Measurements from ENCODE around the gene LMO4. TPM values are rescaled to one million over a fixed set of nuclear protein-coding genes. Genes with fewer than 3 reads are reported as not detected.

Gene LMO4
- polyA plus RNA-seq, 2 of the 4 experiments (the other 2 are of a cell fraction), result 54.7 to 68.9 TPM

- TF ChIP-seq CEBPB (IDR thresholded peaks at IDR 0.05), result no peak
- no peak for TF ChIP-seq BCL3 (IDR thresholded peaks at IDR 0.05)
- H3K27ac ChIP-seq, result no peak overlapping the region
- H3K4me3 ChIP-seq, result no peak overlapping the region
- ChIA-PET POLR2A (no interaction called here), CTCF (no interaction called here)
- H3K4me1 ChIP-seq, result no peaks in the 10 kb centered on the region
- no peaks in the 10 kb centered on the region for H3K9me3 ChIP-seq
- FAIRE-seq (no peak), DNase-seq (ENCODE audit: low read depth in 1 of 2, low spot score in 1 of 2) (no peak), ATAC-seq (no peak)
- WGBS (ENCODE audit: missing lambda C conversion rate), result 0% methylated on average over 1 of the region's 1 CpG
- H3K4me2 ChIP-seq, result no peak overlapping the region
Observed at GRCh38 chr1:87291107-87291506, 37.6 kb upstream of the LMO4 start.

- TF ChIP-seq CTCF (IDR thresholded peaks at IDR 0.05) (peak; percentile 80), SMC3 (IDR thresholded peaks at IDR 0.05) (peak; percentile 73), RAD21 (conservative IDR thresholded peaks at IDR 0.05 in 1 of 2, IDR thresholded peaks at IDR 0.05 in 1 of 2) (peak; percentile 78 to 79), REST (IDR thresholded peaks at IDR 0.05) (no peak), ZFP36 (IDR thresholded peaks at IDR 0.05; ENCODE audit: borderline replicate concordance, partially characterized antibody) (no peak), HES2 (IDR thresholded peaks at IDR 0.05) (no peak)
- CTCF ChIA-PET, result interaction anchor here (0.5 to 2.8 kb wide), 19 partner anchors 8 to 1018 kb away, joined by 3 to 14 read pairs (median 3); no protein-coding TSS in a partner anchor
- no peak for FAIRE-seq
- Histone ChIP-seq H3K9me3 (no peaks in the 10 kb centered on the region), H3K4me2 (no peak overlapping the region), H3K4me1 (no peaks in the 10 kb centered on the region), H3K27ac (no peak overlapping the region), H3K4me3 (no peak overlapping the region)
- 34% methylated on average over 9 of the region's 9 CpGs for WGBS (ENCODE audit: missing lambda C conversion rate)
- POLR2A ChIA-PET, result interaction anchor here (1.0 kb wide), 1 partner anchor 36 kb away, joined by 3 read pairs; the partner anchor contains the start of gene LMO4
- peak; percentile 20 to 48 for DNase-seq (ENCODE audit: low read depth in 1 of 2, low spot score in 1 of 2)
- ATAC-seq, result peak; percentile 13 to 79; a peak in 3 of 6 replicates
Observed at GRCh38 chr1:87292684-87293493, 35.8 kb upstream of the LMO4 start.

GRCh38 chr1:87294633-87295032, 34.0 kb upstream of the LMO4 start:
- no peak for FAIRE-seq
- no peak overlapping the region for H3K4me2 ChIP-seq
- WGBS (ENCODE audit: missing lambda C conversion rate), result 78% methylated on average over 5 of the region's 5 CpGs
- no peak overlapping the region for H3K4me3 ChIP-seq
- H3K27ac ChIP-seq, result no peak overlapping the region
- no peaks in the 10 kb centered on the region for H3K4me1 ChIP-seq
- no peak for ATAC-seq
- ChIA-PET POLR2A (no interaction called here), CTCF (interaction anchor here (0.9 to 2.8 kb wide), 4 partner anchors 10 to 1235 kb away, joined by 3 to 14 read pairs (median 4); no protein-coding TSS in a partner anchor)
- TF ChIP-seq NPAS2 (CRISPR knock-in tag; IDR thresholded peaks at IDR 0.05; ENCODE audit: borderline replicate concordance), result no peak
- TF ChIP-seq SMC3 (IDR thresholded peaks at IDR 0.05), result no peak
- TF ChIP-seq ESRRA (IDR thresholded peaks at IDR 0.05; ENCODE audit: borderline replicate concordance, low read length), result no peak
- TF ChIP-seq HOXA7 (CRISPR knock-in tag; IDR thresholded peaks at IDR 0.05), result no peak
- DNase-seq (ENCODE audit: low read depth in 1 of 2, low spot score in 1 of 2), result no peak
- no peaks in the 10 kb centered on the region for H3K9me3 ChIP-seq

Data from A549 (cell line).